ENCODE data around the gene RGS8.

DNA sequence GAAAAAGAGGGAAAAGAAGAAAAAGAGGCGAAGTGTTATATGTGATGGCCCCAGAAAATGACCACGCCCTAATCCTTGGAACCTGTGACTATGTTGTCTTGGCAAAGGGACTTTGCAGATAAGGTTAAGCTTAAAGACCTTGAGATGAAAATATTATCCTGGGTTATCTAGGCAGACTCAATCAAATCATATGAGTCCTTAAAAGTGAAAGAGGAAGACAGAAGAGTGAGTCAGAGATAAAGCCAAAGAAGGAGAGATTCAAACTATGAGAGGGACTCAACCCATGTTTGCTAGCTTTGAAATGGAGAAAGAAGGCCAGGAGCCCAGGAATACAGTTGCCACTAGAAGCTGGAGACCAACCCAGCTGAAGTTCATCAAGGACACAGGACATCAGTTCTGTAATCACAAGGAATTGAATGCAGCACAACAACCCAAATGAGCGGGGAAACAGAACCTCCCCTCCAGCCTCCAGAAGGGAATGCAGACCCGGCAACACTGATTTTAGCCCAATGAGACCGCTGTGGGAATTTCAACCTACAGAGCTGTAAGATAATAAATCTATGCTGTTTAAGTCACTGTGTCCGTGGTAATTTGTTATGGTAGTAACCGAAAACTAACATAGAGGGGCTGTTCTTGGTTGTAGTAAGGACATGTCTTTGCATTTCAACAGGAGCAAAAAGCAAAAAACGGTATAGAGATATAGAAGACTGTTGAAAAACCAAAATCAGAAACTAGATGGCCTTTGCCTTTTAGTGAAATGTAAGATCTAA is 4.2 kb upstream of the RGS8 start:
- TF ChIP-seq CTCF (IDR thresholded peaks at IDR 0.05) (no peak), ZFX (IDR thresholded peaks at IDR 0.05; ENCODE audit: borderline replicate concordance) (no peak)

Measured in 22Rv1 (cell line).